SW480 (cell line): ENCODE data around the gene ZNF728.
"Not testable (repeated sequence)": the region's sequence is repeated elsewhere in the genome, so short reads cannot be mapped to it uniquely, and the experiment has no call there.

Experiments
- DNase-seq: peaks from one replicate; pipeline ENCODE4 v3.0.0-alpha.2; 2016; ENCODE audit warnings: low spot score

Gene ZNF728

GRCh38 chr19:23002690-23003422, at the start of gene ZNF728:
Gene ZNF728, minus strand, starts transcription at chr19:23003176. Its CDS starts 146 bp downstream, at chr19:23003030.
- DNase-seq = no peak

DNA sequence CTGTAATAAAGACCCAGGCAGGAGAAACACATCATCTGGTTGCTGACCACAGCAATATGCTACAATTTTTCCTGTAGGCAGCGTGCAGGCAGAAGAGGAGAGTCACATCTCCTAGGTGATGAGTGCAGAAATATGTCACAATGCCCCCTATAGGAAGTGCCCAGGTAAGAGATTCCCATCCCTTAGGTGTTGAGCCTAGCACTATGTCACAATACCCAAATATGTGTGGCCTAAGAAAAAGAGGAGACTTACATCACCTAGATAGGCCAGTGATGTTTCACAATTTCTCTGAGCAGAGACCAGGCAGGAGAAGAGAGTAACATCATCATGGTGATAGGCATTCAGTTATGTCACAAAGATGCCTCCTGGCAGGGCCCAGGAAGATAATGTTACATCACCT, 49.4 kb upstream of the ZNF728 start:
- DNase-seq = no peak

DNA sequence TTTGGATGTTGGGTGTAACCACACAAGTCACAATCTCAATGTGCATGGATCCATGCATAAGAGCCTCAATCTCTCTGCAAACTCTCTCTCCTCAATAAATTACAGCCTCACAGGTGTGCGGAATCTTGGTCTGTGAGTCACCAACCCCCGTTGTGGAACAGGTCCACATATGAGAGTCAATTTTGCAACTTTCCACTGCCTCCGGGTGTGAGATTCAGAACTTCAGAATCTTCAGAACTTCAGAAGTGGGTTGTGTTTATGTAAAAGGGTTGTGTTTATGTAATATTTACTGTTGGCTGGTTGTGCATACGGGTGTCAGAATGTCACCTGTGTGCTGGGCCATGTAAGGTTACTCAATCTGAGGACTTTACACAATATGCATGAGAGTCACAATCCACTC, 46.3 kb upstream of the ZNF728 start:
- DNase-seq = no peak

DNA sequence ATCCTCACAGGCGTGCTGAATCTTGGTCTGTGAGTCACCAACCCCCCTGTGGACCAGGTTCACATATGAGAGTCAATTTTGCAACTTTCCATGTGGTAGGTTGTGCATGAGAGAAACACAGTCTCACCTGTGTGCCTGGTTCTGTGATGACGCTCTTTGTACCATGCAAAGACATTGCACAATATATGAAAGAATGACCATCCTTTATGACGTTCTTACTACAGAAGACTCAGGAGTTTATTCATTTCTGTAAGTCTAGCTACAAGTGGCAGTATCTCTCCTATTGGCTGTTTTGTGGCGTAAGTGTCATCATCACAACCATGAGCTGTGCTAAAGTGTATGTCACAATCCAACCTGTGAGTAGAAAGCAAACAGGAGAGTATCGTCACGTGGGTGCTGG, 43.8 kb upstream of the ZNF728 start:
- DNase-seq = no peak

DNA sequence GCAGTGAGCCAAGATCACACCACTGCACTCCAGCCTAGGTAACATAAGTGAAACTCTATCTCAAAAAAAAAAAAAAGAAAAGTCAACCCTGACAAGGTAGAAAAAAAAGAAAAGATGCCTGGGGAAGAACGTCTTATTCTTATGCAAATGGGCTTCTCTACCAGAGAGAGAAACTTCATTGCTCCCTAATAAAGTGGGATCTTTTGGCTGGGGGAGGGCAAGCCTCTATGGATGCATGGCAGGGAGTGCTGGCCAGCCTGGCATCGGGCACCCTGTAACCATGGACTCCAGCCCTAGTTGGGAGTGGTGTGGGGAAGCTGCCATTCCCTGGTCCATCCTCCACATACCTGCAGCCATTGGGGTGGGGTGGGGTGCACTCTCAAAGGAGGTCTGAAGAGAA, 30.7 kb upstream of the ZNF728 start:
- DNase-seq = no peak

DNA sequence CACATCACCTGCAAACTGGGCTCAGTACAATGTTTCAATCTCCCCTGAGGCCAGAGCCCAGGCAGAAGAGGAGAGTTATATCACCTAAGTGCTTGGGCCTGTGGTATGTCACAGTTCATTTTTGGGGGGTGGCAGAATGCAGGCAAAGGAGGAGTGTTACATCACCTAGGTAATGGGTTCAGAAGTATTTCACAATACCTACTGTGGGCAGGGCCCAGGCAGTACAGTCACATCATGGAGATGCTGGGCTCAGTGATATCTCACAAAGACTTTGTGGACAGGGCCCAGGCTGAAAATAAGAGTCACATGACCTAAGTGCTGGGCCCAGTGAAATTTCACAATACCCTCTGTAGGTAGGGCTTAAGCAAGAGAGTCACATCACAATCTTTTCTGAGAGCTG, 12.7 kb upstream of the ZNF728 start:
- no peak for DNase-seq

GRCh38 chr19:22994957-22995356, 8.0 kb downstream of the ZNF728 start:
- DNase-seq = not testable (repeated sequence)

- DNase-seq = no peak
Measured at GRCh38 chr19:22976248-22976647, 26.7 kb downstream of the ZNF728 start.

GRCh38 chr19:22975546-22976136, 27.3 kb downstream of the ZNF728 start:
- DNase-seq = not testable (repeated sequence)

GRCh38 chr19:22945560-22945959, 57.4 kb downstream of the ZNF728 start:
- DNase-seq = no peak

DNA sequence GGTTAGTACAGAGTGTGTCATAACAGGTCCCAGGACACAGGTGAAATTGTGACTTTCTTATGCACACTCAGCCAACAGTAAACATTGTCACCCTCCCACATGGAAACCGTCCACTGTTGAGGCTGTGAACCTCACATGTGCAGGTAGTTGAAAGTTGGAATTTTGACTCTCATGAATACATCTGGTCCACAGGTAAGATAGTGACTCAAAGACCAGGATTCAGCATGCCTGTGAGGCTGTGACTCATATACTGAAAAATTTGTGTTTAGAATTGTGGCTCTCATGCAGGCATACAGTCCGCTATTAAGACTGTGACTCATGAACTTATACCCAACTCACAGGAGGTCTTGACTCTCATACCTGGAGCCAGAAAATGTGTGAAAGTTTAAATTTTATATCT, 67.8 kb downstream of the ZNF728 start:
- DNase-seq = no peak

DNA sequence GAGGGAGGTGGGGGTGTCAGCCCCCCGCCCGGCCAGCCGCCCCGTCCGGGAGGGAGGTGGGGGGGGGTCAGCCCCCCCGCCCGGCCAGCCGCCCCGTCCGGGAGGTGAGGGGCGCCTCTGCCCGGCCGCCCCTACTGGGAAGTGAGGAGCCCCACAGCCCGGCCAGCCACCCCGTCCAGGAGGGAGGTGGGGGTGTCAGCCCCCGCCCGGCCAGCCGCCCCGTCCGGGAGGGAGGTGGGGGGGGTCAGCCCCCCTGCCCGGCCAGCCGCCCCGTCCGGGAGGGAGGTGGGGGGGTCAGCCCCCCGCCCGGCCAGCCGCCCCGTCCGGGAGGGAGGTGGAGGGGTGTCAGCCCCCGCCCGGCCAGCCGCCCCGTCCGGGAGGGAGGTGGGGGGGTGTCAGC, 75.4 kb downstream of the ZNF728 start:
- DNase-seq = not testable (repeated sequence)

GRCh38 chr19:22925181-22925580, 77.8 kb downstream of the ZNF728 start:
- DNase-seq = not testable (repeated sequence)
